HG02642 (cell line): ENCODE measurements around the gene CCNY.

Experiments
- ATAC-seq: cut with Tn5 transposase; IDR thresholded peaks from one replicate; pipeline ENCODE4 v1.9.1; 2021; ENCODE audit warnings: mild to moderate bottlenecking; ENCODE audit not compliant: unreplicated experiment, poor library complexity

CCNY gene

DNA sequence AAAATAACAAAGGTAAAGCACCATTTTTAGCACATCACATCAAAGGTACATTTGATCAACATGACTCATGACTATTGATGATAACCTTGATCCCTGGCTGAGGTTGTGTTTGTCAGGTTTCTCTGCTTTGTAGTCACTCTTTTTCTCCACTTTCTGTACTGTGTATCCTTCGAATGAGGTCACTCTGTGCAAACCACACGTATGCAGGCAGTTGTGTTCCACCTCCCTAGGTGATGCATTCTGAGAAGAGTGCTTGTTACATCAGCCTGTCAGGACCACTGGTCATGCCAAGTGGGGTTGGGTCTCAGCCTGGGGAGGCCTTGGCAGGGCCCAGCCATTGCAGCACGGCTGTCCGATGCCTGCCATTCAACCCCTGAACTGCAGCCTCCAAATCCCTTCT, 206.0 kb downstream of the CCNY start:
- no peak for ATAC-seq

DNA sequence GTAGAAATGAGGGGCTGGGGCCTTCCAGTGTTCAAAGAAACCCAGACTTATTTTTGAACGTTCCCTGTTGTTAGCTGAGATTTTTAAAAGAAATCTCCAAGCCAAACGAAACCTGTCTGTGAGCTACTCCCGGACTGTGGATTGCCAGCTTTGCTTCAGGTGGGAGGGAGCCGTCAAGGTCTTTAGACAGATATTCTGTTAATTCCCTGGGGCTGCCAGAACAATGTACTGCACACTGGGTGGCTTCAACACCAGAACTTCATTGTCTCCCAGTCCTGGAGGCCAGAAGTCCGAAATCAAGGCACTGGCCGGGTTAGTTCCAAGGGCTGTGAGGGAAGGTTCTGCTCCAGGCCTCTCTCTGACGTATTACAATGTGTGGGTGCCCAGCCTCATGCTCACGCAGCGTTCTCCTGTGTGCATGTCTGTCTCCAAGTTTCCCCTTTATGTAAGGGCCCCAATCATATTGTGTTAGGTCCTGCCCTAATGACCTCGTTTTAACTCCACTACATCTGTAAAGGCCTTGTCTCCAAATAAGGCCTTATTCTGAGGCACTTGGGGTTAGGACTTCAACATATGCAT, 208.9 kb downstream of the CCNY start:
- ATAC-seq: no peak

DNA sequence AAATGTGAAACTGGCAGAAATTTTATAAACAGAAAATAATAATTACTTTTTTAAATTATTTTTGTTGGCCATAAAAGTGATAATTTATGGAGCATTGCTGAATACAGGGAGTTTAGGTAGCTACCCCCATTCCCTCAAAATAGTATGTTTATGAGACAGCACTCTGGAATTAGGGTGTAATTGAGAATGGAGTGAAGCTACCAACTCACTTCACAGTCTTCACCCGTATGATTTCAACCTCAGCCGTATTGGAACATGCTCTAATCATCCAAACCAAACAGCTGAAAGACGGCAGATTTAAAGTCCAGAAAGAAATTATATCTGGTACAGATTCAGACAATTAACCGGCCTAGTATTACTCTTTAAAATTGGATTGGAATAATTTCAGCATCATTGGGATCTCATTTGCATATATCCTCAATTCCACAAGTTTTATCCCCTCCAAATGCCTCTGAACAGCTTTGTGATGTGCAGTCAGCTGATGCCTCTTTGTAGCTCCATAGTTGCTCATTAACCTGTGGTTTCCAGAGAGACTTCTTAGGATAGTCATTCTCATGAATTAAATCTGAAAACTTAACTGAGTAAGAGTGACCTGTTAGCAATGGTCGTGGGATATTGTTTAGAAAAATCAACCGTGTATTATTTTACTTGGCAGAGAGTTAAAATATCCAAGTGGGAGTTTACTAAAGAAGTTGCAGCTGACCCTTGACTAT, 209.7 kb downstream of the CCNY start:
- no peak for ATAC-seq

DNA sequence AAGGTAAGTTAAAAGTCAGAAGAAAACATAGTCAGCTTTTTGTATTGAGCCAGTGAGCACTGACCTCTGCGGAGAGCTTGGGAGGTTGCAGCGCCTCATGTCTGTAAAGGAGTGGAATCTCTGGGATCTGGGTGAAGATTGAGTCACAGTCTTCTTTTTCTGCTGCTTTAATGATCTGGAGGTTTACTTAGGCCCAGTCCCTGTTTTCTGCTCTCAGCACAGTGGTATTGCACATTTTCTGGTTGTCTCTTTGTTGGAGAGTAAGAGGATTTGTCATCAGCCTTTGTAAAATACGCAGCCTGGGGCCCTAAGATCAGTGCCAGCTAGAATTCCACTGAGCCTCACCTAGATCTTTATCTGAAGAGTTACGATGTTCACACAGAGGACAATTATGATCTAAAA, 210.5 kb downstream of the CCNY start:
- ATAC-seq: no peak

DNA sequence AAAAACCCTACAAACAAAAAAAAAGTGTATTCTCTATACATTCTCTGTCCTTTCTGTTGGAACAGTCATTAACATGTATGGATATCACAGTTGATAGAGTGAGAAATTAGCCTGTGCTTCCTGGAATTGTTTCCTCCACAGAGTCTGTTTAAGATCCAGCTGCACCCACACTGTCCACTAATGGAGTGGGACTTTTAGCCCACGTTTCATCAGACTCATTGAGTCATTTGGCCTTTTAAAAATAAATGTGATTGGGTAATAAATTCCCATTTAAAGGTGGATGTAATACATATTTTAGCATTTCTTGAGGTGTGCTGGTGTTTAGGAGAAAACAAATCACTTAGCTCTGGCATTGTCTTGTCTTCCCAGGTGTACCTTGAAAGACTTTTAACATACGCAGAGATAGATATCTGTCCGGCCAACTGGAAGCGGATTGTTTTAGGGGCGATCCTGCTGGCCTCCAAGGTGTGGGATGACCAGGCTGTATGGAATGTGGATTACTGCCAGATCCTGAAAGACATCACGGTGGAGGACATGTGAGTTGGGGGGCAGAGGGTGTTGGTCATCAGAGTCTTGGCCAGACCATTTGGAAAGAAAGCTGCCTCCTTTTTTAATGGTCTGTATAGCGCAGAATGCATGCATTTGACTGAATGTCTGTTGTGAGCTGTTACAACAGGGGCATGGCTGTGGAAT, 216.5 kb downstream of the CCNY start:
- ATAC-seq: no peak

DNA sequence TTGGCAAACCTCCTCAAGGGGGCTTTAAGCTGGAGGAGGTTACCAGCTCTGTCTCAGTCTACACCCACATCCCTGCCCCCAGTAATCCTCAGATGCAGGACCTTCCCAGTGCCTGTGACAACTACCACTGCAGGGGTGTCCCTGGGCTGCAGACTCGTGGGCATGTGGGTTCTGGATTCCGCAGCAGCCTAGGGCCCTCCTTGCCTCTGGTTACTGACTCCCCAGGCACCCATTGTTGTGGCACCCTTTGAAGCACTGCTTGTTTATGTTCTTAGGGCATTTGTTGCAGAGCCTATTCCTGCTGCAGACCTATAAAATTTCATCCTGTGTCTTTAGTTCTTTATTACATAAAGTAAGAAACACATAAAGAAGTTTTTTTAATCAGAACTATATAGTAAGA, 217.7 kb downstream of the CCNY start:
- ATAC-seq: no peak

DNA sequence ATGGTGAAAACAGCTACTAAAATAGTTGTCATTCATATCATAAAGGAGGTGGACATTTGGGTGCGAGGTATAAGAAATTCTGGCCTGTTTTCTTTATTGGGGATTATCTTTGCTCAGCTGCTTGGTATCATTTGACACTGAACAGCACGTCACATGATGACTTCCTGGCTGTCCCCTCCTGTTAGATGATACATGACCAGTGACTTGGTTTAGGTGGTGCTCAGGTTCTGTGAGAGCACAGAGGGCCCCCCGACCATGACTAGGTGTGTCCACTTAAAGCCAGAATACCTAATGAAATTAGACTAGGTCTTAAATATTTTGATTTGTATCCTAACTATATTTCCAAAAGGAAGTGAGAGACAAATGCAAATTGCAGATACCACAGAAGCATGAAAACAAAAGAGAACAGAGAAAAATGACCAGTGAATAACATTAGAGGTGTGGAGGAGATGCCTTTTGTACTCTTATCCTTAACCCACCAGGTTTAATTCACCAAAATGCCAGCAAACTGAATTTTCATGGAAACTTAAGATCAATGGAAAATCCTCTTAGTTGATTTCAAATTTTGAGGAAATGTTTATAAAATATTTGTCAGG, 218.2 kb downstream of the CCNY start:
- peak; percentile 63 for ATAC-seq

DNA sequence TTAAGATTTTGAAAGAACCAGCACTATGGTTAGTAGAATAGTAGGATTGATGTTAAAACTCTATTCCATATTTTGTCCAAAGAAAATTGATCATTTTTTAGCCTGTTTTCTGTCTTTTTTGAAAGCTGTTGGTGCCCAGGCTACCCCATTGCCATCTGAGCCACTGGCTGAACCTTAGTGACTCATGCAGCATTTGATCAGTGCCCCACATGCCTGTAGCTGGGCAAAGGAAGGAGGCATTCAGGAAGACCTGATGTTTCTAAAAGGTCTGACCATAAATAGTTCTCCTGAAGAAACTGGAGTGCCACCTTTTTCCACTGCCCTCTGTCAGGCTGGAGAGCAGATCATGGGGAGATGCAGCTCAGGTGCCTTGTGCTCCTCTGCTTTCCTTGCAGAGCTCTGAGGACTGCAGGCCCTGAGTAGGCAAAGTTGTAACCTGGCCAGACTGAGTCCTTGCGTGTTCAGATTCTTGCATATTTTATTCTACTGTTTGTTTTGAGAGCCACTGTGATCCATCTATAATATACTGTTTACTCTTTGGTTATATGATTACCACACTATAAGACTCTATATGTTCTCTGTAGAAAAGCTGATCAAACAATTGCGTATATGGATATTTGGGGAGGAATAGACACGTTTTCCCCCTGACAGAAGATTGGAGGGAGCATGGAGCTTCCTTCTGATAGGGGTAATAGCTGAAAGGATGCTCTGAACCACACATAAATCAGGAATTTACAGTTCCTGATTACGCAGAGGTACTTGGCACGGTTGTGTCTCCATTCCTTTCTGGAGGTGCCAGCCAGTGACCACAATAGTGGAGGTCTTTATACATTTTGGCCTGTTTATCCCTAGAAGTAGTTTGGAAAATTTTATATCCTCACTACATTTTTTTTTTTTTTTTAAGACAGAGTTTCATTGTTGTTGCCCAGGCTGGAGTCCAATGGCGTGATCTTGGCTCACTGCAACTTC, 219.9 kb downstream of the CCNY start:
- ATAC-seq: no peak

DNA sequence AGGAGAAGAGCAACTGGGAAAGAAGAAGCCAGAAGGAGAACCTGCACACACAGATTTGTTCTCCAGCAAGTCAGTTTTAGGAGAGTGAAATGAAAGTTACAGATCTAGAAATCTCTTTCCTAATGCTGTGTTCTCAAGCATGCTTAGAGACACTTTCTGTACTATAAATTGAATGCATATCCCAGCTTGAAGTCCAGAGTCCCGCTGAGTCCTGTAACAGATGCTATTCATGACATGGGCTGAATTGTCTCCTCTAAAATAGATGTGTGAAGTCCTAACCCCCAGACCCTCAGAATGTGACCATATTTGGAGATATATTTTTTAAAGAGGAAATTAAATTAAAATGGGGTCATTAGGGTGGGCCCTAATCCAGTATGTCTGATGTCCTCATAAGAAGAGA, 222.0 kb downstream of the CCNY start:
- no peak for ATAC-seq

DNA sequence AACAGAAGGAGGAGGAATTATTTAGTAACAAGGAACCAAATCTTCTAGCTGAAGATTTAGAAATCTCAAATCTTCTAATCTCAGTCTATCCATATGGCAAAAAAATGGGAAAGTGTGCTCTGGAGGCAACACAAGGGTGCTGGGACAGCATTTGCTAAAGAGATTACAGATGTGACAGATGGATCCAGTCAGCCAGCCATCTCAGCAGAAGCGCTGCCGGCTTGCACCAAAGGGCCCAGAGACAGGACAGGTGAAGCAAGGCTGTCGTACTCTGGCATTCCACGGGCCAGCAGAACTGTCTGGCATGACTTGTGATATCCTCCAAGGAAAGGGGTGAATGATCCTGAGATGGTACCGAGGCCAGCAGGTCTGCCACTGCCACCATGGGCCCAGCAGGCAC, 223.1 kb downstream of the CCNY start:
- no peak for ATAC-seq

DNA sequence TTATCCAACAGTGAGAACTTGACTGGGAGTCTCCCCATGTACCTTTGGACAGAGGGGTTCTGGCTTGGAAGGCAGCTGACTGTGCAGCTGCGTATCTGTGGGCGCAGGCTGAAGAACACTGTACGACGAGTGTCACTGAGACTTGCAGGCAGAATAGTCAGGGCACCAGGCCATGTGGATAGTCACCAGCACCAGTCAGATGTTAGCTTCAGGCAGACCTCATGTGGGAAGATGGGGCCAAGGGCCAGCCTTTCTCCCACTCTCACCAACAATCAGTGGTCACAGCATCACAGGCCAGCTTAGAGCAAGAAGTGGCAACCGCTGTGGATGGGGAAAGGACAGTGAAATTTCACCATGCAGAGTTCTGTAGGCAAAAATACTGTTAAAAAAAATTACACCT, 225.4 kb downstream of the CCNY start:
- no peak for ATAC-seq

DNA sequence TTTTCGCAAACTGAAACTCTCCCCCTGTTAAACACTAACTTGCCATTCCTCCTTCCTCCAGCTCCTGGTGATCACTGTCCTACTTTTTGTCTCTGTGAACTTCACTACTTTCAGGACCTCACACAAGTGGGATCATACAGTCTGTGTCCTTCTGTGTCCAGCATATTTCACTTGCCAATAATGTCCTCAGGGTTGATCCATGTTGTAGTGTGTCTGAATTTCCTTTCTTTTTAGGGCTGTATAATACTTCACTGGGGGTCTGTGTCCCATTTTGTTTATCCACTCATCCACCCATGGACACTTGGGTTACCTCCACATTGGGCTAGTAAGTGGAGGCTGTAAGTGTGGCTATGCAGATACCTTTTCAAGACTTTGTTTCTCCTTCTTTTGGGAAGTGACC, 226.1 kb downstream of the CCNY start:
- no peak for ATAC-seq

DNA sequence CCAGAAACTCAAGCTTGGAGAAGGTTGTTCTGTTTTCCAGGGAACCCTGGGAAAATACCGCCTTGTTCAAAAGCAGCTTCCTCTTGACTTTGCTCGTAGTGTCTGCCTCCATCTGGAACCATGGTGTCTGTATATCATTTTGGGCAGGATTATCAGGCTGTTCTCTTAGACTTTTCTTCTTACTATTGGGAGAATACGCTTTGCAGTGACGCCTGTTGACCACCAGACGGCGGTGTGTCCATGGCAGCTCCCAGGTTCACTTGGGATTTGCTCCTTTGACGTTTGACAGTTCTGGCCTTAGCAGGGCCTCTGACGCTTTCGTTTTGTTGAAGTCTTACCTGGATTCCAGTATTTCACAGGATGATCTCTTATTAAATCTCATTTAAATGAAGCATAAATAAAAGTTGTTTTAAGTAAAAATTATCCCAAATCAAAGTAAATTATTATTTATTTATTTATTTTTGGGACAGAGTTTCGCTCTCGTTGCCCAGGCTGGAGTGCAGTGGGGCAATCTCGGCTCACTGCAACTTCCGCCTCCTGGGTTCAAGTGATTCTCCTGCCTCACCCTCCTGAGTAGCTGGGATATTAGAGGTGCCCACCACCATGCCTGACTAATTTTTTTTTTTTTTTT, 227.1 kb downstream of the CCNY start:
- peak; percentile 52 for ATAC-seq

DNA sequence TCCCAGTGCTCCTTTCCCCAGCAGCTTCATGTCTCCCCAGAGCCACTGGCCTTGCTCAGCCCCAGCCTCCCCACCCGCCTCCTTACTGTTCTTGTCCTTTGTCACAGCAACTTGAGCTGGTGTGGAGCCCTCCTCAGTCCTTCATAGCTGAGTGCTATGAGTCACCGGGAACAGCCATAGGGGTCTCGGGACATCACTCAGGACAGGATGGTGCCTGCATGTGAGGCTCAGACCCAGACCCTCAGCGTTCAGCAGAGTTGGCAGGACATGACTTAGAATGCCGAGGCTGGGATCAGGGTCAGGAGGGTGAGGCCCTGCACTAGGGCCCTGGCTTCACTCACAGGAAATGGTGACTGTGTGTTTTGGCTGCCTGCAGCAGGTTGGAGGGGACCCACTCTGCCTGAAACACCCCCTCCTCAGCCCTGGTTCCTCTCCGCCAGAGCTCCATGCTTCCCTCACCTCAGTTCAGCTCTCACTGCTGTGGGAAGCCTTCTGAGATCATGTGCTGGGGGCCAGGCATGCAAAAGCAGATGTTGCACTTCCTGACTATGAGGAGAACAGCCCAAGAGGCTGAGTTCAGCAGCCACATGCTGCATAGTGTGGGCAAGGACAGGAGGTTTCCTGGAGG, 228.1 kb downstream of the CCNY start:
- ATAC-seq: peak; percentile 49

DNA sequence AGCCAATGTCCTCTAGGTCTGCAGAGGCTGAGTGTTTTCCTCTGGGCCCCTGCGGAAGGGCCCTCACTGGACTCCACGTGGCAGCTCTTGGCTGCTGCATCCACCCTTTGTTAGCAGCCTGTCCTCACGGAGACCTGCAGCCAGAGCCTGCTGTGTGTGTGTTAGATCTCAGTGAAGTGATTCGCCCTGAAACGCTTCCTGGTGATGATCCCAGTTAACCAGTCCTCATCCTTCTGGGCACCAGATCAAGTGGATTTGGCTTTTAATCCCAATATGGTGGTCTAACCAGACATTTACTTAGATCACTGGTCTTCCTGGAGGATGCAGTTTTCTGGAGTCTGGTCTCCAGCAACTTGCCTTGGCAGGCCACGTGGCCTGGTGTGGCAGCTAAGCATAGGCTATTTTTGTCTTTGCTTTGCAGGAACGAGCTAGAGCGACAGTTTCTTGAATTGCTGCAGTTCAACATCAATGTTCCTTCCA, 229.3 kb downstream of the CCNY start:
- no peak for ATAC-seq

DNA sequence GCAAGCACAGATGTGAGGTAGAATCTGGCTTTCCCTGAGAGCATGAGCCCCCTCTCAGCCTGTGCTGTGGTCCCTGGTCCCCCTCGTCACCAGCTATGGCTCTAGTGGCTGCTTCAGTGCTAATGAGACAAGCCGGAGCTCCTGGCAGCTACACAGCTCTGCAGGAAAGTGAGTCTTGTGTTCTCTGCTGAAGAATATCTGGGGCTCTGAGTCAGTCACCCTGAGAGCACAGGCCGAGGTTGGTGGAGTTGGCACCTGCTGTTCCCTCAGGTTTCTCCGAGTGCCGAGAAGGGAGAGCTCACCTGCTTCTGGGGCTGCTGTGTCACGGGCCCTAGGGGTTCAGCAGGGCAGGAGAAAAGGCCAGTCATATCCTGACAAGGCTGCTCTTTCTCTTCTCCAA, 231.6 kb downstream of the CCNY start:
- no peak for ATAC-seq

DNA sequence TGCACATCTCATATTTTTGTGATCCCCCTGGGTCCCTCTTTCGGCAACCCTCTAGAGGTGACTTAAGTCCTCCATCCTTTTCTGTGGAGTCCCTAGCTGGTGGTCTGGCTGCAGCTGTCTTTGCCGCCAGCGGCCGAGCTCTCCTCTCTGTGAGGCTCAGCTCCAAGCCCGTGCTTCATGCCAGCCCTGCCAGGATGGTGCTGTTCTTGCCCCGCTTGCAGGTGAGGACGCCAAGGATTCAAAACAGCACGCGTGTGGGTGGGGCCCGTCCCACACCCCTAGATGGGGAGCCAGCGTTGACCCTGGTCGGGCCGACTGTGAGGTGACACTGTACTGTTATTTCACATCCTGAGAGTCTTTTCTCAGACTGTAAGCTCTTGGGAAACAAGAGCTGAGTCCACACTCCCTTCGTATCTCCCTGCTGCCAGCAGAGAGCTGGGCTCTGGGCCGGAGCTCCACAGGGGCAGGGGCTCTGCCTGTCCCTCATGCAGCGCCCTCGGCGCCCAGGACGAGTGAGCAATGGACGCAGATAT, 232.2 kb downstream of the CCNY start:
- no peak for ATAC-seq

DNA sequence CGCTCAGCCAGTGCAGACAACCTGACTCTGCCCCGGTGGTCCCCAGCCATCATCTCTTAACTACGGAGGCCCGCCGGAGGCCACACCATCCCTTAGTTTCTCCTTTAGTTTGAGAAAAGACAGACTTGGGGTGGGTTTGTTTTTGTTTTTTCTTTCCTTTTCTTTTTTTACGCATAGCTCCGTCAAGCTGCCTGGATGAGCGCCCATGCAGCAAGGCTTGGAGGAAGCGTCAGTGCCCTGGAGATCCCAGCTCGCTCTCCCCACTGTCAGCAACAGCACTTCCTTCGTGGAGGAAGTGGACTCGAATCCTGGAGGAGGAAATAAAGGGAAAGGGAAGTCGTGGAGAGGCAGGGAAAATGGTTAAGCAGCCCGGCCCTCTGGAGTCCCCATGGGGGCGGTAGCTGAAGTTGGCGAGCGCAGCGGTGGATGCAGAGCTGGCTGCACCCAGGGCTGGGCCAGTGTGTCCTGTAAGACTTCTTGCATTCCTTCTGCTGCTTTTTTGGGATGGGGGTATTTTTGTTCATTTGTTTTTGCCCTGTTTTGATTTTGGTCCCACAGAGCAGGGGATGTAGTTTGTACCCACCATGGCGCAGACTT, 232.9 kb downstream of the CCNY start:
- no peak for ATAC-seq

DNA sequence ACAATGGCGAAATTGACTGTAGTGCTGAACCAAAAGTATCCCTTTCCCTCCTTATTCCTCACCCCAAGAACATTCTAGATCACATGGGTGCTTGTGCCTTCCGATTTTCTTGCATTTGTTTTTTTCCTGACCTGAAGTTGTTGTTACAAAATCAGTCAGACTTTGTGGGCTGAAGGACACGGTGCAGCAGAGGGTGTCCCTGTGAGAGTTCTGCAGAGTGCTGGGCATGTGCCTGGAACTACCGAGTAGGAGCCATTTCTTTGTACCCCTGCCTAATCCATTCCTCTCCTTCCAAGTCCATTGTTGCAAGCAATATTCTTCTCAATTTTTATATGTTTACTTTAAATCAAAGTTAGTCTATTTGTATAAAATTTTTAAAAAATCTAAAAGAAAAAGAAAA, 233.5 kb downstream of the CCNY start:
- ATAC-seq: no peak
